ENCODE results near the gene C1orf198.

- TF ChIP-seq CTCF (optimal IDR thresholded peaks at IDR 0.05 in 1 of 3, IDR thresholded peaks at IDR 0.05 in 1 of 3, conservative IDR thresholded peaks at IDR 0.05 in 1 of 3; ENCODE audit: extremely low read depth in 1 of 3, insufficient read depth in 2 of 3, low read length in 3 of 3) (no peak), EZH2 (IDR thresholded peaks at IDR 0.05; ENCODE audit: low read length) (no peak)
Measured at GRCh38 chr1:230839173-230839572, 29.1 kb downstream of the C1orf198 start.

Data from keratinocyte (primary cell).